Activated CD4-positive, CD25-positive, alpha-beta regulatory T cell treated with anti-CD3 and anti-CD28 coated beads, Interleukin-2, amount 50 U/mL, for 16 hours (primary cell): Measurements from ENCODE around the gene C11orf97.
"Not testable (repeated sequence)": the region's sequence is repeated elsewhere in the genome, so short reads cannot be mapped to it uniquely, and the experiment has no call there.

ENCODE experiments used
- DNase-seq: peaks from one replicate; pipeline ENCODE4 v3.0.0-alpha.2; 2020; ENCODE audit warnings: low read depth, low spot score

C11orf97 gene

GRCh38 chr11:94525546-94526324, 13.5 kb downstream of the C11orf97 start:
- no peak for DNase-seq

- DNase-seq: no peak
These were observed 14.6 kb downstream of the C11orf97 start for GRCh38 chr11:94526645-94527438.

GRCh38 chr11:94528551-94528950, 16.3 kb downstream of the C11orf97 start:
- DNase-seq: no peak

GRCh38 chr11:94532211-94532610, 19.9 kb downstream of the C11orf97 start:
- no peak for DNase-seq

GRCh38 chr11:94533206-94533605, 20.9 kb downstream of the C11orf97 start:
- no peak for DNase-seq

- no peak for DNase-seq
These were observed 21.7 kb downstream of the C11orf97 start for GRCh38 chr11:94533696-94534630.

- DNase-seq: no peak
These were observed 24.1 kb downstream of the C11orf97 start for GRCh38 chr11:94536386-94536785.

GRCh38 chr11:94537031-94537600, 24.9 kb downstream of the C11orf97 start:
- DNase-seq: no peak

GRCh38 chr11:94539420-94539819, 27.2 kb downstream of the C11orf97 start:
- DNase-seq: no peak

- DNase-seq: peak; percentile 28
These were observed 31.7 kb downstream of the C11orf97 start, which contains the start of gene FUT4 for GRCh38 chr11:94543695-94544645. TSS of gene FUT4 (plus strand) at chr11:94543921. CDS start at chr11:94544134, 213 bp downstream.

GRCh38 chr11:94544646-94545263, 32.5 kb downstream of the C11orf97 start:
- no peak for DNase-seq

- DNase-seq: no peak
These were observed 33.3 kb downstream of the C11orf97 start for GRCh38 chr11:94545264-94546161.

GRCh38 chr11:94546162-94546470, 33.9 kb downstream of the C11orf97 start:
- no peak for DNase-seq

- no peak for DNase-seq
These were observed 34.6 kb downstream of the C11orf97 start for GRCh38 chr11:94546886-94547285.

GRCh38 chr11:94549146-94549545, 36.9 kb downstream of the C11orf97 start:
- no peak for DNase-seq

- DNase-seq: no peak
These were observed 38.3 kb downstream of the C11orf97 start for GRCh38 chr11:94550513-94550912.

- no peak for DNase-seq
These were observed 41.7 kb downstream of the C11orf97 start for GRCh38 chr11:94553938-94554337.

GRCh38 chr11:94555752-94556329, 43.6 kb downstream of the C11orf97 start:
- not testable (repeated sequence) for DNase-seq
